GM20000 (cell line): Measurements from ENCODE around the gene CTNND1.

Source experiments
- DNase-seq: peaks from one replicate; pipeline ENCODE4 v3.0.0; 2012; ENCODE audit warnings: low spot score
- TF ChIP-seq, protein P1 (sequence below): IDR thresholded peaks from 2 replicates; pipeline ENCODE4 v1.5.1; 2012; ENCODE audit warnings: mild to moderate bottlenecking, control low read depth; ENCODE audit errors: extremely low read depth, missing control alignments

The CTNND1 gene

DNA sequence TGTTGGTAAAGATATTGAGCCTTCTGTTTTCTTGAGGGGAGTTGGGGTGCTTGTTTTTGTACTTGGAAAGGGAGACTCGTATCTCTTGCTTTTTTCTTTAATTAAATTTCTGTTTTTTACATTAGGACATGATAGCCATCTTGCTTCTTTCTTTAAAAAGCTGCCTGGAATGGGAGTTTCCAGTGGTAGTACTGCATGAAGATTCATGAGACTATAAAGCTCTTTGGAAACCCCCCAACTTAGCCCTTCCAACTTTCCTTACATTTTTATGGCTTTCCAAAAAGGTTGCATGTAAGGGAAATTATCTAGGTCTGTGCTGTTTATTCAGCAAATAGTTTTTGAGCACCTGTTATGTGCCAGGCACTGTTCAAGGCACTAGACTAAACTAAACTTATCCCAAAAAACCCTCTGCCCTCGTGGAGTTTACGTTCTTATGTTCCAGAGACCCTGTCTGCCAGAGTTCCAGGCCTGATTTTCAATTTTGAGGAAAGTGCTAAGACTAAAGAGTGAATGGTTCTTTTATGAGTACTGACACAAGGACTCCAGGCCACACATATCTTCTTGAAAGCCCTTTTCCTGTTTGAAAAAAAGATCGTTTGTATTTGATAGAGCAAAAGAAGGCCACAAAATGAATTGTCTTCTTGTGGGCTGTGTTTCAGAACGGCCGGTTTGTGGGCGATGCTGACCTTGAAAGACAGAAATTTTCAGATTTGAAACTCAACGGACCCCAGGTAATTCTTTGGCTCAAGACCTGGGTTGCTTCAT lies 31.9 kb downstream of the CTNND1 start:
- TF ChIP-seq, protein P1, sequence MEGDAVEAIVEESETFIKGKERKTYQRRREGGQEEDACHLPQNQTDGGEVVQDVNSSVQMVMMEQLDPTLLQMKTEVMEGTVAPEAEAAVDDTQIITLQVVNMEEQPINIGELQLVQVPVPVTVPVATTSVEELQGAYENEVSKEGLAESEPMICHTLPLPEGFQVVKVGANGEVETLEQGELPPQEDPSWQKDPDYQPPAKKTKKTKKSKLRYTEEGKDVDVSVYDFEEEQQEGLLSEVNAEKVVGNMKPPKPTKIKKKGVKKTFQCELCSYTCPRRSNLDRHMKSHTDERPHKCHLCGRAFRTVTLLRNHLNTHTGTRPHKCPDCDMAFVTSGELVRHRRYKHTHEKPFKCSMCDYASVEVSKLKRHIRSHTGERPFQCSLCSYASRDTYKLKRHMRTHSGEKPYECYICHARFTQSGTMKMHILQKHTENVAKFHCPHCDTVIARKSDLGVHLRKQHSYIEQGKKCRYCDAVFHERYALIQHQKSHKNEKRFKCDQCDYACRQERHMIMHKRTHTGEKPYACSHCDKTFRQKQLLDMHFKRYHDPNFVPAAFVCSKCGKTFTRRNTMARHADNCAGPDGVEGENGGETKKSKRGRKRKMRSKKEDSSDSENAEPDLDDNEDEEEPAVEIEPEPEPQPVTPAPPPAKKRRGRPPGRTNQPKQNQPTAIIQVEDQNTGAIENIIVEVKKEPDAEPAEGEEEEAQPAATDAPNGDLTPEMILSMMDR = no peak
- no peak for DNase-seq

GRCh38 chr11:57798905-57799559 lies 37.4 kb downstream of the CTNND1 start:
- TF ChIP-seq, protein P1 = no peak
- DNase-seq = no peak

DNA sequence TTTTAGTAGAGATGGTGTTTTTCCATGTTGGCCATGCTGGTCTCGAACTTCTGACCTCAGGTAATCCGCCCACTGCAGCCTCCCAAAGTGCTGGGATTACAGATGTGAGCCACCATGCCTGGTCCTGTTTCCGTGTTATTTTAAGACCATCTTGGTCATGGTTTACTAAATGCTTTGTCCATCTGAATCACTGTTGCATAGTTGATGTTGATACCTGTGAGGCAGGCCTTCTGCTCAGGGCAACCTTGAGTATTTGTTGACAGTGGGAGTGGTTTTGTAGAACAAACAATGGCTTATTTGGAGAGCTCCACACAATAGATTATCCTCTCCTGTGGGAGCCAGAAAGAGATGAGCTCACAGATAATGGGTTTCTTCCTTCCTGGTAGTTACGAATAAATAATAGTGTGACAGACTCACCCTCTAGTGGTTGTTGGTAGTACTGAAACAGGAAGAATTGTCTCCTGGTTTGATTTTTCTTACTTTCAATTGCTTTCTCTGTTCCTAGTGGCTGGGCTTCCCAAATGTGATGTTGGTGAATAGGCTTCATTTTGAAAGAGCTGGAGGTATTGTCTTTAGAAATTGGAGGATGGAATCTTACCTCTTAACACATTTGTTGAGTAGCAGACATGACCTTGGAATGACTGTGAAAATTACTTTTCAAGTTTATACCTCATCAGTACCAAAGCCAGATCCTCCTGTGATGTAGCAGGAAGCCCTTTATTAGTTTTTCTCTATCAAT lies 39.0 kb downstream of the CTNND1 start:
- TF ChIP-seq, protein P1 = peak; percentile 57
- peak; percentile 71 for DNase-seq

DNA sequence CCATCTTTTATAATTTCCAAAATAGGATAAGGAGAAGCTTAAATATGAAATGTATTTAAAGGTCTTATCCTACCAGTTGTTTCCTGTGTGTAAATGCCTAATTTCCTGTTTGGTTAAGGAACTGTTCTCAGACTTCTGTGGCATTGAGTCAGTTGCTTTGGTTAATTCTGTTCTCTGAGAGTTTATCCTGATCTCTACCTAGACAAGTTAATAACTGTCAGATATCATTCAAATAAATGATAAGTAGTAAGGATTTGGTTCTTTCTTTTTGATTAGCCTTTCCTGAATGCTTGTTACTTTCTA lies 39.5 kb downstream of the CTNND1 start:
- DNase-seq = no peak
- TF ChIP-seq, protein P1 = no peak

GRCh38 chr11:57802411-57802810 lies 40.8 kb downstream of the CTNND1 start:
- no peak for DNase-seq
- TF ChIP-seq, protein P1 = no peak

- TF ChIP-seq, protein P1 = no peak
- no peak for DNase-seq
Observed at GRCh38 chr11:57804466-57804865, 42.9 kb downstream of the CTNND1 start.

DNA sequence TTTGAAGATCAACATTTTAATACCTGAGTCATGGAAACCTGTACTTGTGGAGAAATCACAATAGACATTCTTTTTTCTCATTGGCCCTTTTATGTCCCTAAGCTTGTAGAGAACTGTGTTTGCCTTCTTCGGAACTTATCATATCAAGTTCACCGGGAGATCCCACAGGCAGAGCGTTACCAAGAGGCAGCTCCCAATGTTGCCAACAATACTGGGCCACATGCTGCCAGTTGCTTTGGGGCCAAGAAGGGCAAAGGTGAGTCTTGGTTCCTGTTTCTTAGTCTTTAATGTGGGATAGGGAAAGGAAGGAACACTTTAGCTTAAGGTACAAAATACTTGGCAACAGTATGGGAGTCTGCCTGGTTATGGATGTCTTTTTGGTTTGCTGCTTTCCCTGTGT lies 44.2 kb downstream of the CTNND1 start:
- TF ChIP-seq, protein P1 = no peak
- no peak for DNase-seq
